Activated T-helper 2 cell treated with anti-CD3 and anti-CD28 coated beads, Interferon-gamma antibody, Interleukin-2, Interleukin-4, amounts not matched to agents 10 μg/mL and 5 μg/mL and 100 μg/mL, durations not matched to agents 14 hours and 24 hours and 36 hours (primary cell): Measurements from ENCODE around the gene VIPR2. TPM values are rescaled to one million over a fixed set of nuclear protein-coding genes. Genes with fewer than 3 reads are reported as not detected.
"Not testable (repeated sequence)": the region's sequence is repeated elsewhere in the genome, so short reads cannot be mapped to it uniquely, and the experiment has no call there.

Experiments used
- DNase-seq: peaks from one replicate; pipeline ENCODE4 v3.0.0; 2021; ENCODE audit warnings: low spot score
- H3K27ac Mint-ChIP-seq: one replicate; pipeline ENCODE4 v1.8.0; 2021; ENCODE audit warnings: mixed read lengths
- H3K27me3 Mint-ChIP-seq: one replicate; pipeline ENCODE4 v1.8.0; 2021; ENCODE audit warnings: low read depth, mixed read lengths
- H3K36me3 Mint-ChIP-seq: one replicate; pipeline ENCODE4 v1.8.0; 2021; ENCODE audit warnings: low read depth, mixed read lengths
- H3K4me1 Mint-ChIP-seq: one replicate; pipeline ENCODE4 v1.8.0; 2021; ENCODE audit warnings: low read depth, mixed read lengths
- H3K4me3 Mint-ChIP-seq: one replicate; pipeline ENCODE4 v1.8.0; 2021; ENCODE audit warnings: low read depth, mild to moderate bottlenecking, moderate library complexity, mixed read lengths
- H3K9me3 Mint-ChIP-seq: one replicate; pipeline ENCODE4 v1.8.0; 2021; ENCODE audit warnings: mixed read lengths
- intact Hi-C: fragments of 100-400 bp; cut with micrococcal nuclease; formaldehyde crosslinking; loops from one replicate; pipeline ENCODE4 v1.15.1; 2023
- total RNA-seq: library from RNA; stranded (reverse); gene quantifications from 2 replicates; pipeline ENCODE4 v1.2.3, GENCODE V29; 2022

VIPR2 gene
- total RNA-seq, 1 donor from 2014 or later, result 4.2 TPM

- Mint-ChIP-seq H3K9me3 (peaks cover 7% of the 10 kb centered on the region), H3K27me3 (peaks cover 35% of the 10 kb centered on the region)
Measured at GRCh38 chr7:158992759-158993158, 151.9 kb downstream of the VIPR2 start.

GRCh38 chr7:158991824-158992621 is 152.6 kb downstream of the VIPR2 start:
- H3K4me1 Mint-ChIP-seq, result no peaks in the 10 kb centered on the region
- H3K27ac Mint-ChIP-seq, result no peak overlapping the region
- H3K27me3 Mint-ChIP-seq, result peaks cover 34% of the 10 kb centered on the region
- no peak overlapping the region for H3K4me3 Mint-ChIP-seq
- no peak for DNase-seq
- peaks cover 7% of the 10 kb centered on the region for H3K9me3 Mint-ChIP-seq
- H3K36me3 Mint-ChIP-seq, result no peaks in the 10 kb centered on the region
- intact Hi-C loops, result no loop called here

More at GRCh38 chr7:158992759-158993158, 151.9 kb downstream of the VIPR2 start:
- Mint-ChIP-seq H3K36me3 (no peaks in the 10 kb centered on the region), H3K4me3 (no peak overlapping the region), H3K4me1 (no peaks in the 10 kb centered on the region), H3K27ac (no peak overlapping the region)
- no peak for DNase-seq
- intact Hi-C loops, result no loop called here

- intact Hi-C loops, result no loop called here
- Mint-ChIP-seq H3K27me3 (peaks cover 24% of the 10 kb centered on the region), H3K4me3 (no peak overlapping the region), H3K27ac (no peak overlapping the region), H3K9me3 (peaks cover 9% of the 10 kb centered on the region), H3K4me1 (no peaks in the 10 kb centered on the region), H3K36me3 (peaks cover 5% of the 10 kb centered on the region)
- no peak for DNase-seq
Measured at GRCh38 chr7:158988996-158989395, 155.7 kb downstream of the VIPR2 start.

GRCh38 chr7:158988302-158988862 is 156.3 kb downstream of the VIPR2 start:
- Mint-ChIP-seq H3K27me3 (peaks cover 21% of the 10 kb centered on the region), H3K4me1 (no peaks in the 10 kb centered on the region), H3K4me3 (no peak overlapping the region), H3K27ac (no peak overlapping the region), H3K36me3 (peaks cover 5% of the 10 kb centered on the region), H3K9me3 (peaks cover 12% of the 10 kb centered on the region)
- no peak for DNase-seq
- intact Hi-C loops, result no loop called here

GRCh38 chr7:158987691-158988090 is 157.0 kb downstream of the VIPR2 start:
- peaks cover 14% of the 10 kb centered on the region for H3K27me3 Mint-ChIP-seq
- H3K9me3 Mint-ChIP-seq, result peaks cover 19% of the 10 kb centered on the region
- intact Hi-C loops, result no loop called here
- DNase-seq, result no peak
- no peaks in the 10 kb centered on the region for H3K4me1 Mint-ChIP-seq
- H3K36me3 Mint-ChIP-seq, result peaks cover 5% of the 10 kb centered on the region
- no peak overlapping the region for H3K27ac Mint-ChIP-seq
- H3K4me3 Mint-ChIP-seq, result no peak overlapping the region

- Mint-ChIP-seq H3K4me1 (no peaks in the 10 kb centered on the region), H3K27me3 (peaks cover 1% of the 10 kb centered on the region), H3K27ac (no peak overlapping the region), H3K9me3 (peaks cover 32% of the 10 kb centered on the region), H3K36me3 (peaks cover 5% of the 10 kb centered on the region), H3K4me3 (no peak overlapping the region)
- intact Hi-C loops, result no loop called here
- no peak for DNase-seq
Measured at GRCh38 chr7:158985583-158985982, 159.1 kb downstream of the VIPR2 start.

- H3K4me3 Mint-ChIP-seq, DNase-seq, H3K27me3 Mint-ChIP-seq, H3K4me1 Mint-ChIP-seq, intact Hi-C loops, H3K36me3 Mint-ChIP-seq, H3K27ac Mint-ChIP-seq: not testable (repeated sequence)
- H3K9me3 Mint-ChIP-seq, result peaks cover 36% of the 10 kb centered on the region
Measured at GRCh38 chr7:158984007-158984406, 160.7 kb downstream of the VIPR2 start.

- DNase-seq, H3K36me3 Mint-ChIP-seq, H3K4me3 Mint-ChIP-seq, H3K27ac Mint-ChIP-seq, intact Hi-C loops, H3K27me3 Mint-ChIP-seq, H3K4me1 Mint-ChIP-seq: not testable (repeated sequence)
- peaks cover 36% of the 10 kb centered on the region for H3K9me3 Mint-ChIP-seq
Measured at GRCh38 chr7:158982080-158982479, 162.6 kb downstream of the VIPR2 start.

- DNase-seq, result no peak
- peaks cover 39% of the 10 kb centered on the region for H3K9me3 Mint-ChIP-seq
- no peaks in the 10 kb centered on the region for H3K27me3 Mint-ChIP-seq
- peaks cover 5% of the 10 kb centered on the region for H3K36me3 Mint-ChIP-seq
- intact Hi-C loops, result loop anchor here (5.0 to 10.0 kb wide), 3 partner anchors 162 to 325 kb away; no protein-coding TSS in a partner anchor
- H3K4me1 Mint-ChIP-seq, result peaks cover 16% of the 10 kb centered on the region
- H3K4me3 Mint-ChIP-seq, result no peak overlapping the region
- no peak overlapping the region for H3K27ac Mint-ChIP-seq
Measured at GRCh38 chr7:158979635-158980351, 164.9 kb downstream of the VIPR2 start.

GRCh38 chr7:158979023-158979529 is 165.6 kb downstream of the VIPR2 start:
- peaks cover 34% of the 10 kb centered on the region for H3K9me3 Mint-ChIP-seq
- peaks cover 17% of the 10 kb centered on the region for H3K4me1 Mint-ChIP-seq
- no peaks in the 10 kb centered on the region for H3K27me3 Mint-ChIP-seq
- no peak for DNase-seq
- H3K27ac Mint-ChIP-seq, result no peak overlapping the region
- no peaks in the 10 kb centered on the region for H3K36me3 Mint-ChIP-seq
- H3K4me3 Mint-ChIP-seq, result no peak overlapping the region
- intact Hi-C loops, result loop anchor here (5.0 to 10.0 kb wide), 3 partner anchors 162 to 324 kb away; no protein-coding TSS in a partner anchor
